PC-9 (cell line): Measurements from ENCODE around the gene WSCD2. TPM values are rescaled to one million over a fixed set of nuclear protein-coding genes. Genes with fewer than 3 reads are reported as not detected.

Source experiments
- BruUV-seq: library from RNA; stranded (reverse); fragments of 400-500 nt; replicated peaks from 2 replicates; lab custom pipeline; 2021; lab: Mats Ljungman, UMichigan
- CTCF ChIA-PET: fragments of 300-600 bp; sonication (Branson Sonifier 250); formaldehyde crosslinking; loops from one replicate; lab custom pipeline; 2022; ENCODE audit warnings: antibody characterized with exemption; lab: Charles Lee
- POLR2A ChIA-PET: fragments of 300-600 bp; sonication (Branson Sonifier 250); formaldehyde crosslinking; loops from one replicate; lab custom pipeline; 2022; ENCODE audit warnings: antibody characterized with exemption; ENCODE audit not compliant: unreplicated experiment; lab: Charles Lee
- DNase-seq, 2 experiments: peaks; one replicate each; pipeline versions ENCODE4 v3.0.0 to v3.0.0-alpha.2; 2015 to 2022; ENCODE audit warnings: mixed read lengths in 1 of 2
- H2AFZ ChIP-seq: fragments of 200-600 bp; sonication (generic); 2 replicates; pipeline ENCODE4 v1.8.1; 2017; ENCODE audit warnings: antibody characterized with exemption
- H3F3A ChIP-seq: fragments of 200-600 bp; sonication (generic); 2 replicates; pipeline ENCODE4 v1.8.1; 2017; ENCODE audit warnings: antibody characterized with exemption, mild to moderate bottlenecking, low read depth; ENCODE audit not compliant: insufficient read depth
- H3K27ac ChIP-seq: fragments of 200-600 bp; sonication (generic); 2 replicates; pipeline ENCODE4 v1.6.1; 2016; ENCODE audit warnings: mixed run types
- H3K27me3 ChIP-seq: fragments of 200-600 bp; sonication (generic); 2 replicates; pipeline ENCODE4 v1.6.1; 2016; ENCODE audit warnings: low read depth, mixed run types; ENCODE audit not compliant: insufficient read depth
- H3K36me3 ChIP-seq: fragments of 200-600 bp; sonication (generic); 2 replicates; pipeline ENCODE4 v1.6.1; 2016; ENCODE audit warnings: low read depth, mixed run types
- H3K4me1 ChIP-seq: fragments of 200-600 bp; sonication (generic); replicated peaks from 2 replicates; pipeline ENCODE4 v1.6.1; 2016; ENCODE audit warnings: mixed run types; ENCODE audit not compliant: insufficient read depth
- H3K4me2 ChIP-seq: fragments of 200-600 bp; sonication (generic); 2 replicates; pipeline ENCODE4 v1.6.1; 2017; ENCODE audit warnings: mixed run types
- H3K4me3 ChIP-seq: fragments of 200-600 bp; sonication (generic); 2 replicates; pipeline ENCODE4 v1.6.1; 2016; ENCODE audit warnings: mixed run types
- H3K79me2 ChIP-seq: fragments of 200-600 bp; sonication (generic); 2 replicates; pipeline ENCODE4 v1.6.1; 2017; ENCODE audit warnings: low read depth, mixed run types
- H3K9me2 ChIP-seq: fragments of 200-600 bp; sonication (generic); 2 replicates; pipeline ENCODE4 v1.8.1; 2017; ENCODE audit warnings: mild to moderate bottlenecking; ENCODE audit not compliant: insufficient read depth
- H3K9me3 ChIP-seq: fragments of 200-600 bp; sonication (generic); 2 replicates; pipeline ENCODE4 v1.8.1; 2016; ENCODE audit warnings: low read depth; ENCODE audit not compliant: insufficient read depth
- H4K20me1 ChIP-seq: fragments of 200-600 bp; sonication (generic); 2 replicates; pipeline ENCODE4 v1.8.1; 2017; ENCODE audit not compliant: insufficient read depth
- CTCF ChIP-seq: fragments of 200-600 bp; sonication (generic); conservative IDR thresholded peaks from 2 replicates; pipeline ENCODE4 v1.6.1; 2017; ENCODE audit warnings: mixed run types, antibody characterized with exemption, mild to moderate bottlenecking, moderate library complexity
- EZH2 ChIP-seq: fragments of 200-600 bp; sonication (generic); IDR thresholded peaks from 2 replicates; pipeline ENCODE4 v1.8.0; 2017; ENCODE audit warnings: antibody characterized with exemption, low read depth
- intact Hi-C: fragments of 100-400 bp; cut with micrococcal nuclease; formaldehyde crosslinking; loops from one replicate; pipeline ENCODE4 v1.10.0; 2022; ENCODE audit not compliant: unreplicated experiment
- total RNA-seq: library from RNA; stranded (reverse); gene quantifications from 2 replicates; pipeline ENCODE4 v1.2.3, GENCODE V29; 2021

The WSCD2 gene
- total RNA-seq, 1 experiment from 2014 or later = not detected

DNA sequence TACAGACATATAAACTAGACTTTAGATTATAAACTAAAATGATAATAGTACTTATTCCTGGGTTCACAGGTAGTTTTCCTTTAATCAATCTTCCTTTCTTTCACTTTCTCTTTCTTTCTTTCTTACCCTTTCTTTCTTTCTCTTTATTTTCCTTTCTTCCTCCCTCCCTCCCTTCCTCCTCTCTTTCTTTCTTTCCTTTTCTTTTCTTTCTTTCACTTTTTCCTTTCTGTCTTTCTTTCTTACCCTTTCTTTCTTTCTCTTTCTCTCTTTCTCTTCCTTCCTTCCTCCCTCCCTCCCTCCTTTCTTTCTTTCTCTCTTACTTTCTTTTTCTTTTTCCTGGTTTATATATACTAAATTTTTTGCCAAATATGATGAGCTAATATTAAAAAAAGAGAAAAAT is 148.5 kb downstream of the WSCD2 start:
- Histone ChIP-seq H3K4me2 (no peak overlapping the region), H3K4me3 (no peak overlapping the region), H3F3A (no peaks in the 10 kb centered on the region), H3K36me3 (no peaks in the 10 kb centered on the region), H4K20me1 (no peaks in the 10 kb centered on the region), H3K27me3 (peaks cover 21% of the 10 kb centered on the region; the same call in 1 of the 2 replicates), H3K27ac (no peak overlapping the region), H3K9me2 (no peaks in the 10 kb centered on the region), H3K9me3 (no peaks in the 10 kb centered on the region), H3K79me2 (no peaks in the 10 kb centered on the region), H3K4me1 (no peaks in the 10 kb centered on the region), H2AFZ (no peak overlapping the region)
- DNase-seq = no peak
- no TSS peak for BruUV-seq
- CTCF ChIA-PET = no interaction called here
- intact Hi-C loops = no loop called here
- no peak for TF ChIP-seq CTCF
- no peak for TF ChIP-seq EZH2
- POLR2A ChIA-PET = no interaction called here

- no peaks in the 10 kb centered on the region for H3F3A ChIP-seq
- TF ChIP-seq EZH2 = no peak
- no peak for TF ChIP-seq CTCF
- H3K9me3 ChIP-seq = no peaks in the 10 kb centered on the region
- H4K20me1 ChIP-seq = no peaks in the 10 kb centered on the region
- H3K4me3 ChIP-seq = no peak overlapping the region
- H3K27ac ChIP-seq = no peak overlapping the region
- no peaks in the 10 kb centered on the region for H3K36me3 ChIP-seq
- intact Hi-C loops = no loop called here
- no peaks in the 10 kb centered on the region for H3K4me1 ChIP-seq
- H3K27me3 ChIP-seq = peaks cover 41% of the 10 kb centered on the region; the same call in 1 of the 2 replicates
- DNase-seq = no peak
- POLR2A ChIA-PET = no interaction called here
- no peaks in the 10 kb centered on the region for H3K79me2 ChIP-seq
- H3K9me2 ChIP-seq = no peaks in the 10 kb centered on the region
- no peak overlapping the region for H2AFZ ChIP-seq
- no peak overlapping the region for H3K4me2 ChIP-seq
- CTCF ChIA-PET = no interaction called here
- no TSS peak for BruUV-seq
Measured at GRCh38 chr12:108282160-108282559, 153.1 kb downstream of the WSCD2 start.

DNA sequence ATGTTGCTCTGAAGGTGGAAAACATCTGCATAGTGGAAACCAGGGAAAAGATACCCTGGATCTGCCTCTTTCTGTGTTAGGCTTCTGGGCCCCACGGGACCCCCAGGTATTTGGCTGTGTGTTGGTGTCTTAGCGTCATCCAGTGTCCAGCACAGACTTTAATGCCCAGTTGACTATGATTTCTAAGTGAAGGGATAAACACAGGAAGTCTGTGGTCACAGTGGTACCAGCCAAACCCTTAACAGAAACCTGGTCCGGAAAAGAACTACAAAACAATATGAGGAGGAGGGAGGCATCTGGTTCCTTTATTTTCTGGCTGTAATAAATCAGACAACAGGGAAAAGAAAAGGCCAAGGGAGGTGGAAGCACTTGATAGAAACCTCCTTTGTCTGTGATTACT is 153.6 kb downstream of the WSCD2 start:
- CTCF ChIA-PET = no interaction called here
- Histone ChIP-seq H3F3A (no peaks in the 10 kb centered on the region), H3K27ac (no peak overlapping the region), H3K79me2 (no peaks in the 10 kb centered on the region), H3K9me2 (no peaks in the 10 kb centered on the region), H2AFZ (no peak overlapping the region), H3K4me1 (no peaks in the 10 kb centered on the region), H3K4me2 (no peak overlapping the region), H3K4me3 (no peak overlapping the region), H3K9me3 (no peaks in the 10 kb centered on the region), H3K27me3 (peaks cover 41% of the 10 kb centered on the region; the same call in 1 of the 2 replicates), H4K20me1 (no peaks in the 10 kb centered on the region), H3K36me3 (no peaks in the 10 kb centered on the region)
- TF ChIP-seq CTCF (no peak), EZH2 (no peak)
- POLR2A ChIA-PET = no interaction called here
- DNase-seq = no peak
- intact Hi-C loops = no loop called here
- BruUV-seq = no TSS peak
